D721Med (cell line): Measurements from ENCODE around the gene C9orf50.

ENCODE experiments used
- DNase-seq: peaks from one replicate; pipeline ENCODE4 v3.0.0; 2011; ENCODE audit warnings: low spot score; ENCODE audit not compliant: insufficient read length
- FAIRE-seq: peaks from 2 replicates; lab custom pipeline; 2011; peaks lifted over from hg19 to GRCh38; lab: Jason Lieb, UNC
- TF ChIP-seq, protein P1 (sequence below): IDR thresholded peaks from 2 replicates; pipeline ENCODE4 v1.5.1; 2012; ENCODE audit warnings: mild to moderate bottlenecking, control low read depth; ENCODE audit not compliant: insufficient read depth; ENCODE audit errors: missing control alignments

The C9orf50 gene

DNA sequence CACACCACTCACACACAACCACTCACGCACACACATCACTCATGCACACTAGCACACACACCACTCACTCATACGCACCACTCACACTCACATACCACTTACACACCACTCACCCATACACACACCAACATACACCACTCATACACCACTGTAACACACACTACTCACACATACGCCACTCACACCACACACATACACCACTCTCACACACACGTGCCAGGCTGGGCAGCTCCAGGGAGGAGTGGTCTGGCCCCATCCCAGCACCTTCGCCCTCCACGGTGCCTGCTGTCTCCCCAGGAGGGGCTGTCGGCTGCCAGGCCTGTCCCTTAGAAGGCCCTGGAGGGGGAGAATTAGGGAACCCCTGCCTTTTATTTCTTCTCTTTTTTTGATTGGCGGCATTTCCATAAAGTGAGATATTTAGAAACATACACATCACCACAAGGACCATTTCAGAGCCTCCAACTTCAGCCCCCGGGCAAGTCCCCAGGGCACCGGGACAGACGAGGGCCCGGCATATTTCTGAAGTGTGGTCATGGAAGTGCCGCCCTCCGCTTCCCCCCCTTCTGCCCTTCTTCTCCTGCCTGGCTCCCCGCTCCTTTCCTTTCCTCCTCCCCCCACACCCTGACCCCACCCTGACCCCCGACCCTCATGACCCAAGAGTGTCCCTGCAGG lies 27.3 kb upstream of the C9orf50 start:
- DNase-seq: no peak
- TF ChIP-seq, protein P1, sequence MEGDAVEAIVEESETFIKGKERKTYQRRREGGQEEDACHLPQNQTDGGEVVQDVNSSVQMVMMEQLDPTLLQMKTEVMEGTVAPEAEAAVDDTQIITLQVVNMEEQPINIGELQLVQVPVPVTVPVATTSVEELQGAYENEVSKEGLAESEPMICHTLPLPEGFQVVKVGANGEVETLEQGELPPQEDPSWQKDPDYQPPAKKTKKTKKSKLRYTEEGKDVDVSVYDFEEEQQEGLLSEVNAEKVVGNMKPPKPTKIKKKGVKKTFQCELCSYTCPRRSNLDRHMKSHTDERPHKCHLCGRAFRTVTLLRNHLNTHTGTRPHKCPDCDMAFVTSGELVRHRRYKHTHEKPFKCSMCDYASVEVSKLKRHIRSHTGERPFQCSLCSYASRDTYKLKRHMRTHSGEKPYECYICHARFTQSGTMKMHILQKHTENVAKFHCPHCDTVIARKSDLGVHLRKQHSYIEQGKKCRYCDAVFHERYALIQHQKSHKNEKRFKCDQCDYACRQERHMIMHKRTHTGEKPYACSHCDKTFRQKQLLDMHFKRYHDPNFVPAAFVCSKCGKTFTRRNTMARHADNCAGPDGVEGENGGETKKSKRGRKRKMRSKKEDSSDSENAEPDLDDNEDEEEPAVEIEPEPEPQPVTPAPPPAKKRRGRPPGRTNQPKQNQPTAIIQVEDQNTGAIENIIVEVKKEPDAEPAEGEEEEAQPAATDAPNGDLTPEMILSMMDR: no peak
- FAIRE-seq: no peak

GRCh38 chr9:129647635-129648034 lies 26.7 kb upstream of the C9orf50 start:
- DNase-seq: no peak
- TF ChIP-seq, protein P1: no peak
- no peak for FAIRE-seq

DNA sequence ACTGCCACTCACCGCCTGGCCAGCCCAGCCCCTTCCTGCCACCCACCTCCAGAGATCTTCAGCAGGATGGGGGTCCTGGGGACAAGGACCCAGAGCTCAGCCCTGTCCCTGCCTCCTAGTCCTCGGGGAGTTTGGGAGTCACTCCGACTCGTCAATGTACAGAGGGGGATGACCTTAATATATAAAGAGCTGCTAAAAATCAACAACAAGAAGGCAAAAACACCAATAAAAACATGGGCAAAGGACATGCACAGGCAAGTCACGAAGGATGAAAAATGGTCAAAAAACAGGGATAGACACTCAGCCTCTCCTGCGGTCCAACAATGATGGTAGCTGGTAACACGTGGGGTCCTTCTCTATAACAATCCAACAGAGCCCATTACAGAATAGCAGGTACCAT lies 25.8 kb upstream of the C9orf50 start:
- no peak for DNase-seq
- TF ChIP-seq, protein P1: no peak
- no peak for FAIRE-seq

- DNase-seq (no peak), FAIRE-seq (no peak)
- TF ChIP-seq, protein P1: no peak
Observed at GRCh38 chr9:129646252-129646651, 25.4 kb upstream of the C9orf50 start.

- TF ChIP-seq, protein P1: no peak
Observed at GRCh38 chr9:129644902-129645301, 24.0 kb upstream of the C9orf50 start.

DNA sequence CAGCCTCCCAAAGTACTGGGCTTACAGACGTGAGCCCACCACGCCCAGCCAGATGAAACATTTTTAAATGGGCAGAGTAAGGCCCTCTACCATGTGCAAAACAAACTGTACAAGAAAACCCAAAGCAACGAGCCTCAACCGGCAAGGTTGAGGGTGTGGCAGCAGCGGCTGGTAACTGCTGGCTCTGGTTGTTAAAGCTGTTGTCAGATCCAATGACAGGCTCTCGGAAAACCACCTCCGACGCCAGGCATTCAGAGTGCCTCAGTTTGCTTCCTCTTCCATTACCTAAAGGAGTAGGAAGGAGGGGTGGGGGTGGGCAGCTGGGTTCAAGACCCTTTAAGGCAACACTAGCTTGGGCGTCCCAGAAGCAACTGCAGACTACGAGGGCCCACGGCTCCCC lies 23.5 kb upstream of the C9orf50 start:
- TF ChIP-seq, protein P1: no peak
- FAIRE-seq (no peak), DNase-seq (no peak)

More at GRCh38 chr9:129644902-129645301, 24.0 kb upstream of the C9orf50 start:
- no peak for DNase-seq
- FAIRE-seq: no peak

- TF ChIP-seq, protein P1: no peak
- DNase-seq: no peak
- no peak for FAIRE-seq
Observed at GRCh38 chr9:129643706-129644105, 22.8 kb upstream of the C9orf50 start.
